HG03280 (cell line): Measurements from ENCODE around the gene ZFYVE9.
"Not testable (repeated sequence)": the region's sequence is repeated elsewhere in the genome, so short reads cannot be mapped to it uniquely, and the experiment has no call there.

Source experiments
- ATAC-seq: cut with Tn5 transposase; IDR thresholded peaks from one replicate; pipeline ENCODE4 v1.9.1; 2021; ENCODE audit warnings: mild to moderate bottlenecking, moderate library complexity; ENCODE audit not compliant: unreplicated experiment

Gene ZFYVE9, protein sequence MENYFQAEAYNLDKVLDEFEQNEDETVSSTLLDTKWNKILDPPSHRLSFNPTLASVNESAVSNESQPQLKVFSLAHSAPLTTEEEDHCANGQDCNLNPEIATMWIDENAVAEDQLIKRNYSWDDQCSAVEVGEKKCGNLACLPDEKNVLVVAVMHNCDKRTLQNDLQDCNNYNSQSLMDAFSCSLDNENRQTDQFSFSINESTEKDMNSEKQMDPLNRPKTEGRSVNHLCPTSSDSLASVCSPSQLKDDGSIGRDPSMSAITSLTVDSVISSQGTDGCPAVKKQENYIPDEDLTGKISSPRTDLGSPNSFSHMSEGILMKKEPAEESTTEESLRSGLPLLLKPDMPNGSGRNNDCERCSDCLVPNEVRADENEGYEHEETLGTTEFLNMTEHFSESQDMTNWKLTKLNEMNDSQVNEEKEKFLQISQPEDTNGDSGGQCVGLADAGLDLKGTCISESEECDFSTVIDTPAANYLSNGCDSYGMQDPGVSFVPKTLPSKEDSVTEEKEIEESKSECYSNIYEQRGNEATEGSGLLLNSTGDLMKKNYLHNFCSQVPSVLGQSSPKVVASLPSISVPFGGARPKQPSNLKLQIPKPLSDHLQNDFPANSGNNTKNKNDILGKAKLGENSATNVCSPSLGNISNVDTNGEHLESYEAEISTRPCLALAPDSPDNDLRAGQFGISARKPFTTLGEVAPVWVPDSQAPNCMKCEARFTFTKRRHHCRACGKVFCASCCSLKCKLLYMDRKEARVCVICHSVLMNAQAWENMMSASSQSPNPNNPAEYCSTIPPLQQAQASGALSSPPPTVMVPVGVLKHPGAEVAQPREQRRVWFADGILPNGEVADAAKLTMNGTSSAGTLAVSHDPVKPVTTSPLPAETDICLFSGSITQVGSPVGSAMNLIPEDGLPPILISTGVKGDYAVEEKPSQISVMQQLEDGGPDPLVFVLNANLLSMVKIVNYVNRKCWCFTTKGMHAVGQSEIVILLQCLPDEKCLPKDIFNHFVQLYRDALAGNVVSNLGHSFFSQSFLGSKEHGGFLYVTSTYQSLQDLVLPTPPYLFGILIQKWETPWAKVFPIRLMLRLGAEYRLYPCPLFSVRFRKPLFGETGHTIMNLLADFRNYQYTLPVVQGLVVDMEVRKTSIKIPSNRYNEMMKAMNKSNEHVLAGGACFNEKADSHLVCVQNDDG (N-terminal part only)

DNA sequence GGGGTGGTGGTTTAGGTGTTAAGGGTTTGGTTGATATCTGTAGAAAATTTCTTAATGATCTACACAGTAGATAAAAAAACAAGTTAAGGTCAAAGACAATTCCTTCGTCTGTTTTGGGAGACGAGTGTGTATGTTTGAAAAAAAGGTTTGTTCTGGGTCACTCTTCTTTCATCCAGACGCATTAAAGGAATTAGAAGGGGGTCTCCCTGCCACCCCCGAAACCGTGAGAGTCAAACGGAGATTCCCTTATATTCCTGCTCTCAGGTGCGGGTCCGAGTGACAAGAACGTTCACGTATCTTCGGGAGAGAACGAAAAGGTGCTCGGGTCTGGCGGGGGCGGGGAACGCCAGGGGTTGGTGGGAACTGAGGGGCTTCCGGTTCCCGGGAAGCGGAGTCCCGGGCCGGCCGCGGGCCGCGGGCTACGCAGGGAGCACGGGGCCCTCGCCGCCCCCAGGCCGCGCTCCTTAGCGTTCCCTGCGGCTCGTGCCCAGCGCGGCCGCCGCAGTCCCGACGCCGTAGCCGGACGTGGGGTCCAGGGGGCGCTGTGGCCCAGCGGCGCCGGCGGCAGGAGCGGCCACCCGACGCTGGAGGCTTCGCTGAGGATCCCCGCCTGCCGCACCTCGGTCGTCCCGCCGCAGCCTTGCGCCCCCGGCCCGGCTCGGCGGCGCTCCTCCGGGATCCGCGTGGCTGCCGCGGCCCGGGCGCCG is at the start of gene ZFYVE9:
Gene ZFYVE9, plus strand, starts transcription at position 577 of the 707 bp plus-strand sequence. CDS start 91,118 bp downstream, outside the sequence.
- peak; percentile 81 for ATAC-seq

DNA sequence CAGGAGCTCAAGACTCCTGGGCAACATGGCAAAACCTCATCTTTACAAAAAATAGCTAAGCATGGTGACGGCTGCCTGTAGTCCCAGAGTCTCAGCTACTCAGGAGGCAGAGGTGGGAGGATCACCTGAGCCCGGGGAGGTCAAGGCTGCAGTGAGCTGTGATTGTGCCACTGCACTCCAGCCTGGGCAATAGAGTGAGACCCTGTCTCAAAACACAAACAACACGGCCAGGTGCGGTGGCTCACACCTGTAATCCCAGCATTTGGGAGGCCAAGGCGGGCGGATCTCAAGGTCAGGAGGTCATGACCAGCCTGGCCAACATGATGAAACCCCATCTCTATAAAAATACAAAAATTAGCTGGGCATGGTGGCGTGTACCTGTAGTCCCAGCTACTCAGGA is 47.6 kb upstream of the ZFYVE9 start:
- ATAC-seq, result not testable (repeated sequence)

DNA sequence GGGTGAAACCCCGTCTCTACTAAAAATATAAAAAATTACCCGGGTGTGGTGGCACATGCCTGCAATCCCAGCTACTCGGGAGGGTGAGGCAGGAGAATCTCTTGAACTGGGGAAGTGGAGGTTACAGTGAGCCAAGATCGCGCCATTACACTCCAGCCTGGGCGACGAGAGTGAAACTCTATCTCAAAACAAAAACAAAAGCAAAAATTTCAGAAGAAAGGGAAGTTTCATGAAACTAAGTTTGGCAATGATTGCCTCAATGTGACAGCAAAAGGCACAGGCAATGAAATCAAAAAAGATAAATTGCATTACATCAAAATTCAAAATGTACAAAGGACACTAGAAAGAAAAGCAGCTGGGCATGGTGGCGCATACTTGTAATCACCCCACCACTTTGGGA is 45.7 kb upstream of the ZFYVE9 start:
- no peak for ATAC-seq

DNA sequence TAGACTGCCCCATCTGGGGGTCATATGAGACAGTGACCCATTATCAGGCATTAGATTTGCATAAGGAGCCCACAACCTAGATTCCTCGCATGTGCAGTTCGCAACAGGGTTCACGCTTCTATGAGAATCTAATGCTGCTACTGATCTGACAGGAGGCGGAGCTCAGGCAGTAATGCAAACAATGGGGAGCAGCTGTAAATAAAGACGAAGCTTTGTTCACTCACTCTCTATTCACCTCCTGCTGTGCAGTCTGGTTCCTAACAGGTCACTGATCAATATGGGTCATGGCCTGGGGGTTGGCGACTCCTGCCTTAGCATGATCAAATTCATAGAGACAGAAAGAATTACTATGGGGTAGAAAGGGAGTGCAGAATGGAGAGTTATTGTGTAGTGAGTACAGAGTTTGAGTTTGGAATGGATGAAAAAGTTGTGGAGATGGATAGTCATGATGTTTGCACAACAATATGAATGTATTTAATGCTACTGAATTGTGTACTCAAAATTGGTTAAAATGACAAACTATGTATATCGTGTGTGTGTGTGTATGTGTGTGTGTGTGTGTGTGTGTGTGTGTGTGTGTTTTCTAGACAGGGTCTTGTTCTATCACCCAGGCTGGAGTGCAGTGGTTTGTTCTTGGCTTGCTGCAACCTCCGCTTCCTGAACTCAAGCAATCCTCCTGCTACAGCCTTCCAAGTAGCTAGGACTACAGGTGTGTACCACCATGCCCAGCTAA is 43.6 kb upstream of the ZFYVE9 start:
- no peak for ATAC-seq

DNA sequence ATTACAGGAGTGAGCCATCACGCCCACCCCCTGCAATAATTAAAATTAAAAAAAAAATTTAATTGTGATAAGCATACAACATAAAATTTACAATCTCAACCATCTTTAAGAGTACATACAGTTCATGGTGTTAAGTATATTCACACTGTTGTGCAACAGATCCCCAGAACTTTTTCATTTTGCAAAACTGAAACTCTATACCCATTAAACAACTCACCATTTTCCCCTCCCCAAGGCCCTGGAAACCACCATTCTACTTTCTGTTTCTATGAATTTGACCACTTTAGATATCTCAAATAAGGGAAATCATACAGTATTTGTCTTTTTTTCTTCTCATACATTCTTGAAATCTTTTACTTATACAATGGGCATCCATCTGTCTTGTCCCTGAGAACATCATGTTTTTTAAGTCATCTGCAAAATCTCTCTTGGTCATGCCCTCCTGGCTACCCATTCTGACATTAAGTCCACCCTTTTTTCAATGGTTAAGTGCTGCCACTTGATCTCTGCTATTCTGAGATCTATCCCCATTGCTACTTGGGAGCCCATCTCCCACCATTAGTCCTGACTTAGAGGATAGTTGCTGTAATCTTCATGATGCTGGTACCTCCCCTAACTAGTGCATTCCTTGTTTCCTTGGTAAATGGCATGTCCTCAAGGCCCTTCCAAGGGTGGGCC is 39.4 kb upstream of the ZFYVE9 start:
- ATAC-seq, result no peak

DNA sequence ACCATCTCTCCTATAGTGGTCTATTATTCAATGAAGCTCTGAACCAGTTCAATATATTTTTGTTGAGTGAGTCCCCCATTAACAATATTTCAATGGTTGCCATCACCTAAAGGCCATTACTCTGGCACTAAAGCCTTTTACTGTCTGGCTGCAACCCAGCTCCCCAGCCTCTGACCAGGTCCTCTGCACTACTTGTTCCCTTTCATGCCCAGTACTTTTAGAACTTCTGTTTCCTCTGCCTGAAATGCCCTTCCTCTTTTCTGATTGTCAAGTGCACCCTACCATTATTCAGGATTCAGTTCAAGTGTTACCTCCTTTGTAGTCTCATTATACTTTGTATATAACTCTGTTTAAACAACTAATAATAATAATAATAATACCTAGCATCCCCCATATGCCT is 30.4 kb upstream of the ZFYVE9 start:
- no peak for ATAC-seq

DNA sequence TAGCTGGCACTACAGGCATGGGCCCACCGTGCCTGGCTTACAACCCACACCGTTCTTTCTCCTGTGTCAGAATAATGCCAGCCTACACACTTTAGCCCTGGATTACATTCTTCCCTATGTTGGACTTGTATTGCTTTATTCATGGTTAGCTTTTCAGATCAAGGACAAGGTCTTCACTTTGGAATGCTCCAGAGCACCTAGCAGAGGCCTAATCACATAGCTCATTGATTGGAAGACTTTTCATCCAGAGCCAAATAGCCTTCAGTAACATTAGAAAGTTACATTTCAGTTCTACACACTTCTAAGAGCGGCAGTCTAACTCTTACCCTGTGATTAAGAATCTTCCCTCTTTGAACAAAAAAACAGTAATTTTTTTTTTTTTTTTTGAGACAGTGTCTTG is 29.4 kb upstream of the ZFYVE9 start:
- no peak for ATAC-seq

DNA sequence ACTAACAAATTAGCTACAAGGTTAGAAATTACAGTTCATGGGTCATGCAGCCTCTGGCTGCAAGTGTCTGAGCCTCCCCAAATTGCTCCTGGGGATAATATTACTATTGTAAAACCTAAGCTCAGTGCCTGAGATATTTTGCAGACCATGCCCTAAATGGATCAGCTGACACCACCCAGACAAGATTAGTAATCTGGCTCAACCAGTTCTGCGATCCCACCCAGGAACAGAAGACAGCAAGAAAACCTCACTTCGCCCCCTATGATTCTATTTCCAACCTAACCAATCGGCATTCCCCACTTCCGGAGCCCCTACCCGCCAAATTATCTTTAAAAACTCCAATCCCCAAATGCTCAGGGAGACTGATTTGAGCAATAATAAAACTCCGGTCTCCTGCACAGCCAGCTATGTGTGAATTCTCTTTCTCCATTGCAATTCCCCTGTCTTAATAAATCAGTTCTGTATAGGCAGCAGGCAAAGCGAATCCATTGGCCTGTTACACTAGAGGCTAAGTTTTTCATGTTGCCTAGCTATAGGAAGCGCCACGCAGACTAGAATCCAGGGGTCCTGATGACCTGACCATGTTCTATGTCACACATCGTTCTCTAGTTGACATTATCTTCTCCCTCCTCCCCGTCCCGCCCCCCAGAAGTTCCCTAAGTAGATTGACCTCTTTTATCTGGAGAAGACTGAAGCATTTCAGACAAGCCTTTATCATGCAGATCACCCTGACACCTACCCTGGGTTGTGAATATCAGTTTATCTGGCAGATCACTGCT is 22.4 kb upstream of the ZFYVE9 start:
- no peak for ATAC-seq

DNA sequence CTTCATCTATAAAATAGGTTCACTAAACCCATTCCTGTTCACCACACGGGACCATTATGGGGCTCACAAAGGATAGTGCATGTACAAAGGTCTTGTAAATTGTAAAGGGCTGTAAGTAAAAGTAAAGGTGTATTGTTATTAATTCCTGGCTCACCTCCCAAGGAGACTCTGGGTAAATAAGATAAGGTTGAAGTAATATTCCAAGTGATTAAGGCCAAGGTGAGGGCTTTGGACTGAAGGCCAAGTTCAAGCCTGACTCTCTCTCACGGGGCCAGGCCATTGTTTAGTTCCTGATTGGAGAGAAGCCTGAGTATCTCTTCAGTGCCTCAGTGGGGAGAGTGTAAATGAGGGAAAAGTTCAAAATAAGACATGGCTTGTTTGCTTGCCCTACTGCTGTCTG is 19.5 kb upstream of the ZFYVE9 start:
- ATAC-seq, result no peak

DNA sequence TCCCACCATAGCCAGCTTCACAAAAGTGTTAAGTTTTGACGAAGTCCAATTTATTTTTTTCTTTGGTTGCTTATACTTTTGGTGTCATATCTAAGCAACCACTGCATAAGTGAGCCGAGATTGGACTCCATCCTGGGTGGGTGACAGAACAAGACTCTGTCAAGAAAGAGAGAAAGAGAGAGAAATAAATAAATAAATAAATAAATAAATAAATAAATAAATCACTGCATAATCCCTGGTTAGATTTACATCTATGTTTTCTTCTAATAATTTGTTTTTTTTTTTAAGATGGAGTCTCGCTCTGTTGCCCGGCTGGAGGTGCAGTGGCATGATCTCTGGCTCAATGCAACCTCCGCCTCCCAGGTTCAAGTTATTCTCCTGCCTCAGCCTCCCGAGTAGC is 18.3 kb upstream of the ZFYVE9 start:
- no peak for ATAC-seq

DNA sequence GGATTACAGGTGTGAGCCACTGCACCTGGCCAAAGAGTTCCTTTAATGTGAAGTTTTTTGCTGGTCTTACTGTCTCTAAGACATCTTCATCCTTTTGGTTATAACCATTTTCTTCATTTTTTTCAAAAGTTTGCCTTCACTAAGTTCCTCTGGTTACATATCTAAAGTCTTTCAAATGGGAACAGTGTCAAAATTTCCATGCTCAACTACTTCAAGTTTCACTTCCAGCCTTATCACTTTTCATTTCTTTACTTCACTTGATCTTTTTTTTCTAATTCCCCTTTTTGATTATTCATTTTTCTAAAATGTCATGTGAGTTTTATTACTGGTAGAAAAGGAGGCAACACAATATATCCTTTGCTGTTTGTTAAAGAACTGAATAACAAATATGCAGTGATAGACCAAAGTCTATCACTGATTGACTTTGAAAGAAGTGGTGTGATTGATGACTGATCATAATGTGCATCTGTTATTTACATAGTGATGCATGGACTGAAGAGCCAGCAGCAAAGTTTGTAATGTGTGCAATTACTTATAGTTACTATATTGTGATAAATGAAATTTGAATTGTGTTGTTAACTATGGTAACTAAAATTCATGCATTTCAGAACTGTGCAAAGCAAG is 16.0 kb upstream of the ZFYVE9 start:
- ATAC-seq, result no peak

DNA sequence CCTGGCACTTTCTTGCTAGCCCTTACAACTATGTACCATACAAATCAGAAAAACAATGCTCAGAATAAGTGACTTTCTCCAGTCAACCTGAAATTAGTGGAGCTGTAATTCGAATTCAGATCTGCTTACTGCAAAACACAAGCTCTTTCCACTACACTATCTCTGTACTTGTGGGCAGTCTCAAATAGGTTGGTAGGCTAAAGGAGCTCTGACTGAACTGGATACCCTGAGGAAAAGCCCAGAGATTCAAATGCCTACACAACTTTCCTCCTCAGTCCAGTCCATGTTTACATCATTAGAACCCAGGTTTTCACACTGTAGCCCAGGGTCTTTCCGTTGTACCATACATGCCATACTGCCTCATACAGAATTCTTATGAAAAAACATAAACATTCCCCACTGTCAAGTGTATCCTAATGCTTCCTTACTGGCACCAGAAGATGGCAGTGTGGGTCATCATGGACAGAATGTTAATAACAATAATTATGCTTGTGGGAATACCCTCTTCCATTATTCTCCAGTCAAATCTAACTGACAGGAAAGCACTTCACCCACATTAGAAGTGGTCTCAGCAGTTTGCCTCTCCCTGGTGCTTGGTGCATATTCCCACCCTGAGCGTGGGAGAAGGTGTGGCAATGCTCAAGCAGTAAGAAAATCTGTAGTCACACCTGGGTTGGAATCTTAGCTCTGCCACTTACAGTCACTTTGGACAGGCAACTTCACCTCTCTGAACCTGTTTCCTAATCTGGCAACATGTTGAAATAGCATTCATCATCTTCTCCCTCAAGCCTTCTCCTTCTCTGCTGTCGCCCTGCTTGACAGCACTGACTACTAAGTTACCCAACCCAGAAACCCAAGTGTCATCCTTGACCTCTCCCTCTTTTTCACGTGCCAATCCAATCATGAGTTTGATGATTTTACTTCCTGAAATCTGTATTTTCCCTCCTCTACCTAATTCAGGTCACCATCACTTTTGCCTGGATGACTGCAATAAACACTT is 14.4 kb upstream of the ZFYVE9 start:
- ATAC-seq, result no peak

DNA sequence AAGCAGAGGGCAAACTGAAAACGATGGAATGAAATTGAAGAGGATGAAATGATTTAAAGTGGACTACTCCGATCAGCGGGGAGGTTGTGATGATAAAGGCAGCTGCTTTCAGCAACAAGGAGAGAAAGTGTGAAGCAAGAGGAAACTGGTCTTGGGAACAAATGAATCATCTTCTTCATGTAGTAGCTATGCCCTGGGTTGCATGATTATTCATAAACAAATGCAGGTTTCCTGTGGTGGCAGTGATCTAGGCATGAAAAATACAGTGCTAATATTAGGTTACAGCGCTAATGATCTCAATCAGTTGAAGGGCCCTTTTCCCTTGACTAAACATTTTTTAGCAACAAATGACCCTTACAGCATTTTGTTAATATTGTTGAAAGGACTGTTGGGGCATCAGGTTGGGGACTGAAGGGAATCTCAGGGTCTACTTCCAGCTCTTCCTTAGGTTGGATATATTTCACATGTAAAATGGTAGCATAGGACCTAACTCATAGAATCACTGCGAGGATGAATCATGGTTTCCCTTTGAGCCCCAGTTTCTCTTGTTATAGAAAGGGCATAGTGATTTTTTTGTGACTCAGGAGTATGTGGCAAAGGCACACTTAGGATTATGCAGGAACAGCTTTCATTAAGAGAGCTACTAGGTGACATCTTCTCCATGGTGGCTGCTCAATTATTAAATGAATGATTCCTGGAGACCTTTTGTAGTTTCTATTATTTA is 1.9 kb upstream of the ZFYVE9 start:
- no peak for ATAC-seq

DNA sequence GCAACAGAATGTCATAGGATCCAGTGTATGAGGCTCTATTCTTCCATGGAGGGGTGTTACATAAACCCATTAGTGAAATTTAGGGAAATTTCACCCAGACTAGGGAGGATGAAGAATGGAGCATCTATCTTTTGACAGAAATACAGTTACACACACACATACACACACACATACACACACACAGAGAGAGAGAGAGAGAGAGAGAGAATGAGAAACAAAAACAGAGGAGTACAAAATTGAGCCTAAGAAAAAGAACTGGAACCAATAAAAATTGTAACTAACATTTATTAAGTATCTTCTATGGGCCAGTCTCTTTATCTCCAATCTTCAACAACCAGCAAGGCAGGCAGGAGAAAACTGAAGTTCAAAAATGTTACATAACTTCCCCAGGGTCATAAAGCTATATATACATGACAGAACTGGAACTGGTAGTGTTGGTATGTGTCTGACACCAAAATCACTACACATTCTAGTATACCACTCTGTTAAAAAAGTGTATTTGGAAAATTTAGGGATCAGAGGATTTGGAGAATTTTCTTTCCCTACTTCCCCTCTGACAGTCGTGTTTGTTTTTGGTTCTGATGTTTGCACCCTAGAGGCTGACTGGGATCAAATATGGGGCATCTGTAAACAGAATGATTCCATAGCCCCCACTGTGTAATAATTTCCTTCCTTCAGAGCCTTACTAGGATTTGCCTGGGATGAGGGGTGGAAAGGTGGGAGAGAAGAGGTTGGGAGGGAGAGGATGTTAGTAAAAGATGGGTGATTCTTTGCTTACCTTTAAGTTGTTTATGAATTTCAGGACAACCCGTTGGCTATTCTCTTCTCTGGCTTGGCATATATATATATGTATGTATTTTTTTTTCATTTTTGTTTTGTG is 1.0 kb upstream of the ZFYVE9 start:
- no peak for ATAC-seq
